Measurements from ENCODE around the gene IL27RA. TPM values are rescaled to one million over a fixed set of nuclear protein-coding genes. Genes with fewer than 3 reads are reported as not detected.

The IL27RA gene
- total RNA-seq, 2 donors from 2014 or later, result 10.3 to 10.8 TPM

- no peak overlapping the region for H3K27ac Mint-ChIP-seq
- DNase-seq, result no peak
- no peak overlapping the region for H3K27ac ChIP-seq (ENCODE audit: low read depth, low read length)
- no peaks in the 10 kb centered on the region for H3K36me3 ChIP-seq (ENCODE audit: control insufficient read depth, insufficient read depth, low read length)
- H3K36me3 Mint-ChIP-seq (ENCODE audit: low read depth), result peaks cover 19% of the 10 kb centered on the region
- TF ChIP-seq, protein P1, sequence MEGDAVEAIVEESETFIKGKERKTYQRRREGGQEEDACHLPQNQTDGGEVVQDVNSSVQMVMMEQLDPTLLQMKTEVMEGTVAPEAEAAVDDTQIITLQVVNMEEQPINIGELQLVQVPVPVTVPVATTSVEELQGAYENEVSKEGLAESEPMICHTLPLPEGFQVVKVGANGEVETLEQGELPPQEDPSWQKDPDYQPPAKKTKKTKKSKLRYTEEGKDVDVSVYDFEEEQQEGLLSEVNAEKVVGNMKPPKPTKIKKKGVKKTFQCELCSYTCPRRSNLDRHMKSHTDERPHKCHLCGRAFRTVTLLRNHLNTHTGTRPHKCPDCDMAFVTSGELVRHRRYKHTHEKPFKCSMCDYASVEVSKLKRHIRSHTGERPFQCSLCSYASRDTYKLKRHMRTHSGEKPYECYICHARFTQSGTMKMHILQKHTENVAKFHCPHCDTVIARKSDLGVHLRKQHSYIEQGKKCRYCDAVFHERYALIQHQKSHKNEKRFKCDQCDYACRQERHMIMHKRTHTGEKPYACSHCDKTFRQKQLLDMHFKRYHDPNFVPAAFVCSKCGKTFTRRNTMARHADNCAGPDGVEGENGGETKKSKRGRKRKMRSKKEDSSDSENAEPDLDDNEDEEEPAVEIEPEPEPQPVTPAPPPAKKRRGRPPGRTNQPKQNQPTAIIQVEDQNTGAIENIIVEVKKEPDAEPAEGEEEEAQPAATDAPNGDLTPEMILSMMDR (conservative IDR thresholded peaks at IDR 0.05), result no peak
- H3K4me3 ChIP-seq (ENCODE audit: low read length), result no peak overlapping the region
- H3K4me1 ChIP-seq (ENCODE audit: control insufficient read depth, insufficient read depth, low read length), result no peaks in the 10 kb centered on the region
- peaks cover 54% of the 10 kb centered on the region for H3K27me3 Mint-ChIP-seq (ENCODE audit: insufficient read depth)
- H3K4me3 Mint-ChIP-seq, result no peak overlapping the region
- no peaks in the 10 kb centered on the region for H3K4me1 Mint-ChIP-seq
- H3K9me3 ChIP-seq (ENCODE audit: control insufficient read depth, low read length), result no peaks in the 10 kb centered on the region
- no peak overlapping the region for H3K9ac ChIP-seq (ENCODE audit: extremely low read depth, low read length, poor library complexity, severe bottlenecking)
- peaks cover 35% of the 10 kb centered on the region for H3K27me3 ChIP-seq (ENCODE audit: control insufficient read depth, insufficient read depth, low read length, poor library complexity, severe bottlenecking)
- H3K9me3 Mint-ChIP-seq, result no peaks in the 10 kb centered on the region
- 94 to 96% methylated on average over 2 to 3 of the region's 3 CpGs for WGBS, 2 experiments (ENCODE audit: insufficient coverage in 1 of 2, insufficient read length in 1 of 2)
Observed at GRCh38 chr19:14055396-14055795, 23.8 kb downstream of the IL27RA start.

DNA sequence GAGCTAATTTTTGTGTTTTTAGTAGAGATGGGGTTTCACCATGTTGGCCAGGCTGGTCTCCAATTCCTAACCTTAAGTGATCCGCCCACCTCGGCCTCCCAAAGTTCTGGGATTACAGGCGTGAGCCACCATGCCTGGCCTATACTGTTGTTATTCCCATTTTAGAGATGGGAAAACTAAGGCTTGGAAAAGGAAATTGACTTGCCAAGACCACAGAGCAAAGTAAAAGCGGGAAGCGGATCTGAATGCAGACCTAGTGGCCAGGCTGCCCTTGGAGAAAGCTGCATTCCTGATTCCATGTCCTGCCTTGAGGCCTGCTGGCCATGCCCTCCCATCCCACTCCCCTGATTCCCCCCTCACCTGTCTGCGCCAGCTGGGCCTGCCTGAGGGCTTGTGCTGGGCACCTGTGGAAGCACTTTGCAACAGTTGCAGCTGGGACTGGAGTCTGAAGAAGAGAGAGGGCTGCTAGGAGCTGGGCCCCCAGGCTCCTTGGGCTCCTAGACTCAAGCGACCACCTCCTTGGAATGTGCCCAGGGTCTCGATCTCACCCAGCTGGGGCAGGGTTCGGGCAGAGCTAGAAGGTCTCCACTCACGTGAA lies 24.6 kb downstream of the IL27RA start:
- H3K27me3 Mint-ChIP-seq (ENCODE audit: insufficient read depth), result peaks cover 56% of the 10 kb centered on the region

DNA sequence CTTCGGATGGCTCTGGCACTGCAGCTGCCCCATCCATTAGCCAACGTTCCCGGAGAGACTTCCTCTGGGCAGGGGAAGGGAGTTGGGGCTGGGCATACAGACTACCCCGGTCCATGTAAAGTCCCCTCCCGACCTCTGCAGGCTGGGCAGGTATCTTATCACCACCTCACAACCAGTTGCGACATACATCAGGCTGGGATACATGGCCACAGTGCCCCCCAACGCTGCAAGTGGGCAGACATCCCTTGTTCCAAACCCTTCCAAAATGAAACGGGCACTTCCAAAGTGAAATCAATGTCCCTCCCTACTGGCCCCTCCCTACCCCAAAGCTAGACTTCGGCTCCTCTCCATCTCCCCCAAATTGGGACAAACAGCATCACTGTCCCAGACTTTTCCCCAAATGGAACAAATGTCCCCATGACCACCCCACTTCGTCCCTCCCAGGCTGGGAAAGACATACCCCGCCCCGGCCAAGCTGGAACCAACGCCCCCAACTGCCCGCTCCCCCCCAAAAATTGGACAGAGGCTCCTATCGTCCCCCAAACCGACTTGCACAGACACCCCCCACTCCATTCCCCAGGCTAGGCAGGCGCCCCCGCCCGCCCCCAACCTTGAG lies 25.3 kb downstream of the IL27RA start:
- H3K27me3 Mint-ChIP-seq (ENCODE audit: insufficient read depth), result peaks cover 58% of the 10 kb centered on the region
- DNase-seq, result no peak
- no peak overlapping the region for H3K27ac Mint-ChIP-seq
- TF ChIP-seq, protein P1 (conservative IDR thresholded peaks at IDR 0.05), result no peak
- no peaks in the 10 kb centered on the region for H3K4me1 Mint-ChIP-seq
- Histone ChIP-seq H3K9me3 (ENCODE audit: control insufficient read depth, low read length) (no peaks in the 10 kb centered on the region), H3K36me3 (ENCODE audit: control insufficient read depth, insufficient read depth, low read length) (no peaks in the 10 kb centered on the region), H3K4me1 (ENCODE audit: control insufficient read depth, insufficient read depth, low read length) (no peaks in the 10 kb centered on the region), H3K9ac (ENCODE audit: extremely low read depth, low read length, poor library complexity, severe bottlenecking) (no peak overlapping the region), H3K27me3 (ENCODE audit: control insufficient read depth, insufficient read depth, low read length, poor library complexity, severe bottlenecking) (peaks cover 35% of the 10 kb centered on the region), H3K27ac (ENCODE audit: low read depth, low read length) (no peak overlapping the region), H3K4me3 (ENCODE audit: low read length) (no peak overlapping the region)
- H3K9me3 Mint-ChIP-seq, result no peaks in the 10 kb centered on the region
- 40 to 56% methylated on average over 5 to 16 of the region's 19 CpGs for WGBS, 2 experiments (ENCODE audit: insufficient coverage in 1 of 2, insufficient read length in 1 of 2)
- H3K4me3 Mint-ChIP-seq, result peak overlapping the region; percentile 54
- H3K36me3 Mint-ChIP-seq (ENCODE audit: low read depth), result peaks cover 9% of the 10 kb centered on the region

More for the DNA sequence above, 24.6 kb downstream of the IL27RA start:
- Histone ChIP-seq H3K27me3 (ENCODE audit: control insufficient read depth, insufficient read depth, low read length, poor library complexity, severe bottlenecking) (peaks cover 35% of the 10 kb centered on the region), H3K4me3 (ENCODE audit: low read length) (no peak overlapping the region), H3K9ac (ENCODE audit: extremely low read depth, low read length, poor library complexity, severe bottlenecking) (no peak overlapping the region), H3K9me3 (ENCODE audit: control insufficient read depth, low read length) (no peaks in the 10 kb centered on the region), H3K27ac (ENCODE audit: low read depth, low read length) (no peak overlapping the region), H3K36me3 (ENCODE audit: control insufficient read depth, insufficient read depth, low read length) (no peaks in the 10 kb centered on the region), H3K4me1 (ENCODE audit: control insufficient read depth, insufficient read depth, low read length) (no peaks in the 10 kb centered on the region)
- H3K9me3 Mint-ChIP-seq, result no peaks in the 10 kb centered on the region
- no peak overlapping the region for H3K4me3 Mint-ChIP-seq
- WGBS, 2 experiments (ENCODE audit: insufficient coverage in 1 of 2, insufficient read length in 1 of 2), result 92 to 93% methylated on average over 8 to 10 of the region's 10 CpGs
- H3K36me3 Mint-ChIP-seq (ENCODE audit: low read depth), result peaks cover 13% of the 10 kb centered on the region
- no peaks in the 10 kb centered on the region for H3K4me1 Mint-ChIP-seq
- no peak overlapping the region for H3K27ac Mint-ChIP-seq
- no peak for DNase-seq
- TF ChIP-seq, protein P1 (conservative IDR thresholded peaks at IDR 0.05), result no peak
